22Rv1 (cell line): ENCODE data around the gene TMEM18.

Experiments used
- CTCF ChIP-seq: fragments of 450-650 bp; IDR thresholded peaks from 2 replicates; pipeline ENCODE4 v1.5.1; 2017; ENCODE audit warnings: mild to moderate bottlenecking
- ZFX ChIP-seq: fragments of 450-650 bp; IDR thresholded peaks from 2 replicates; pipeline ENCODE4 v1.6.1; 2017; ENCODE audit warnings: antibody characterized with exemption, borderline replicate concordance

GRCh38 chr2:621303-622099 lies 55.7 kb downstream of the TMEM18 start:
- TF ChIP-seq CTCF (no peak), ZFX (no peak)
